GM18868 (cell line): ENCODE results near the gene ASZ1.

Experiments
- ATAC-seq: cut with Tn5 transposase; IDR thresholded peaks from one replicate; pipeline ENCODE4 v1.9.1; 2021; ENCODE audit warnings: mild to moderate bottlenecking, moderate library complexity; ENCODE audit not compliant: unreplicated experiment

ASZ1 gene

GRCh38 chr7:117347962-117348672, 79.2 kb downstream of the ASZ1 start:
- ATAC-seq = peak; percentile 87

DNA sequence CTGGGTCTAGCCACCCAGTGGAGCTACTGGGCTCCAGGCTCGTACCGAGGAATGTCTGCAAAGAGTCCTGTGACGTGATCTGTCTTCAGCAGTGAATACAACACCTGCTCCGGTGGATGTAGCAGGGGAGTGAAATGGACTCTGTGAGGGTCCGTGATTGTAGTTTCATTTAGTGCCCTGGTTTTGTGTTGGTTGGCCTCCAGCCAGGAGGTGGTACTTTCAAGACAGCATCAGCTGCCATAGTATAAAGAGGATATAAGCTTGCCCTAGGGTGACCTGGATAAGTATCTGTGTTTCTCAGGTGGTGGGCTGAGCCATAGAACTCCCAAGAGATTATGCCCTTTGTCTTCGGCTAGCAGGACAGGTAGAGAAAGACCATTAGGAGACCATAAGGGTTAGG, 79.8 kb downstream of the ASZ1 start:
- peak; percentile 42 for ATAC-seq

GRCh38 chr7:117346161-117346560, 81.1 kb downstream of the ASZ1 start:
- ATAC-seq = no peak

DNA sequence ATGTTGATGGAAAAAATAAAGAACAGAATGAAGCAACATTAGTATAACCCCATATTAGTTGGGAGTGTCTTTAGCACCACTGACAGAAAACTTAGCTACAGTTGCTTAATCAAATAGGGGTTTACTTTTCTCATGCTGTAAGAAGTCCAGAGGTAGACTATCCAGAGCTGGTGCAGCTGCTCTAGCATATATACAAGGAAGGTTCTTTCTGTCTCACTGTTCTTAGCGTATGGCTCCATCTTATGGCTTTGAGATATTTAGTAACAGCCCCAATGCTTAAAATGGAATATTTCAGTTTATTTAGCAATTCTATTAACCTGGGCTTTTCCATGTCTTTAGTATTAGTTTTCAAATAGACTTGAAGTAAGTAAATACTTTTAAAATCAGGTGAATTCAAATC, 89.3 kb downstream of the ASZ1 start:
- ATAC-seq = no peak

DNA sequence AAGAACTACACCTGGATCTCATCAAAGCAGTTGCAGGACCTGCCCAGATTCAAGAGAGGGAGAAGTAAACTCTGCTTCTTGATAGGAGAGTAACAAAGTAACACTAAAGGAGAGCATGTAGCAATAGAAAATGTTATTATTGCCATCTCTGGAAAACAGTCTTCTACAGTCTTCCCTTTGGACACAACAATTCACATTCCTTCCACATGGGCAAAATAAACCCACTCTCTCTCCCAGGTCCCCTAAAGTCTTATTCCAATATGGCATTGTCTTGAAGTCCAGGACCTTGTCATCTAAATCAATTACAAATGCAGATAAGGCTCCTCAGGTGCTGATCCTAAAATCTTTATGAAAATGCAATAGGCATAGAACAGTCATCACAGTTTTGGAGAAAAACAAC, 94.1 kb downstream of the ASZ1 start:
- no peak for ATAC-seq

GRCh38 chr7:117332031-117332430, 95.3 kb downstream of the ASZ1 start:
- no peak for ATAC-seq

- no peak for ATAC-seq
Measured at GRCh38 chr7:117325836-117326235, 101.5 kb downstream of the ASZ1 start.

DNA sequence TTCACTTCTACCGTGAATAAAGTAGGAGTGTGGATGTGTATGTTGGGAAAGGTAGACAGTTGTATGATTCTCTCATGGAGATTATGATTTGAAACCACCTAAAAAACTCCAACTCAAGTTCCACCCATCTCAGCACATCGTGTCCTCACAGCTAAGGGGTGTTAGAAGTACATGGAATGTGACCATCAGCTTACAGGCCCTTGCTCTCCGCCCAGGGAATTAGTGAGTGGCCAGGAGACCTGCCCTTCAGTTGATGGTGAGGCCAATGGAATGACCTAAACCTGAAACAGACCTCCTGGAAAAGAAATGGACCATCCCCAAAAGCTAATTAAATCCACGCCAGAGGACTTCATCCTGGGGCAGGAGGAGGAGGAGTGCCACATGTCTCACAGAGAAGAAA, 102.3 kb downstream of the ASZ1 start:
- no peak for ATAC-seq

- peak; percentile 32 for ATAC-seq
Measured at GRCh38 chr7:117323851-117324711, 103.2 kb downstream of the ASZ1 start.

DNA sequence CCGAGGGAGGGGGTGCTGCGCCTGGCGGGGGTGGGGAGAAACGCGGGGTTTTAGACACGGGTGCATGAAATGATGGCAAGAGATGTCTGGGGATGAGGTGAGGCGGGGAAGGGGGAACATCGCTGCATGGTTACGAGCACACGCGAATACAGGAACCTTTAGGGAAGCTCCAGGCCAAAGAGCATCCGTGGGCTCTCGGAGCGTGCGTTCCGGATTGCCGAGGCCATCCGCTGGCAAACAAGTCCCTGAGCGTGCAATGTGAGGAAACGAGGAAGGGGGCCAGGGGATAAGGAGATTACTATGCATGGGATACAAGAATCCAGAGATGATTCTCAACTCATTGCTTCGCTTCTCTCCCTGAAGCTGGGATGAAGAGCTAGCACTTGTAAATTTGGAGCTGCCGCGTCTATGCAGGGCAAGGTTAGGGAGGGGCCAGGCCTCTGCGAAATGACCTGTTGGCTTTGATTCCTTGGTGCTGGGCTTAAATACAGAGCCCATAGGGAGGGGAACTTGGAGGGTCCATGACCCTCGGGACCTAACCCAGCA, 103.9 kb downstream of the ASZ1 start:
- ATAC-seq = peak; percentile 11

- peak; percentile 35 for ATAC-seq
Measured at GRCh38 chr7:117322741-117323304, 104.5 kb downstream of the ASZ1 start, which contains the start of gene WNT2. Gene WNT2, minus strand, starts transcription at chr7:117323058. Its CDS starts 69 bp downstream, at chr7:117322989.

DNA sequence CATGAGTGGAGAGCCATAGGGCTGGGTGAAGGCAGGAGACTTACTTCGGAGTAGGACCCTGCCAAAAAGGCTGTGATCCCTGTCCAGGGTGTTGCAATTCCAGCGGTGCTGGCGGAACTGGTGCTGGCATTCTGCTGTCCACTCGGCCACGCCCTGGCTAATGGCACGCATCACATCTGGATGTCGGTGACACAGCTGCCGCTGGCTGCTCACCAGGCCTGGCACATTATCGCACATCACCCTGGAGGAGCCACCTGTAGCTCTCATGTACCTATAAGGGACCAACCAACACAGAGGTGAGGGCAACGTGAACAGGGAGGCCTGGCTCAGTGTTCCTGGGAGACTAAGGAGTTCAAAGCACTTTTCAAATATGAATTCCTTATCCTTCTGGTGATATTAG, 106.8 kb downstream of the ASZ1 start:
- ATAC-seq = no peak

DNA sequence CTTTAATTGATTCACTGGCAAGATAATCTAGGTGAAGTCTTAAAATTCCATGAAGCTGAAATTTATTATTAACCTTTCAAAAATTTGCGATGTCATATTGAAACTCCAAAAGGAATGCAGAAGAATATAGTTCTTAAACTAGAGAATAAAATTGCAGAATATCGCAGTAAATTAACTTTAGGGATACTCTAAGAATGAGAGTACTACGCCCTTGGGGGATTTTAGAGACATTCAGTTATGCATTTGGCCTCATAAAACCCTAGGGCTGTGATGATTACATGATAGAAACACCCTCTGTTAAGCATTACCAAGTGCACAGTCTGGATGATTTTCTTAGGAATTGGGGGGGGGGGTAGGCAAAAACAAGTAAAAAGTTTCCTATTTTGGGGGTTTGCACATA, 108.1 kb downstream of the ASZ1 start:
- no peak for ATAC-seq

DNA sequence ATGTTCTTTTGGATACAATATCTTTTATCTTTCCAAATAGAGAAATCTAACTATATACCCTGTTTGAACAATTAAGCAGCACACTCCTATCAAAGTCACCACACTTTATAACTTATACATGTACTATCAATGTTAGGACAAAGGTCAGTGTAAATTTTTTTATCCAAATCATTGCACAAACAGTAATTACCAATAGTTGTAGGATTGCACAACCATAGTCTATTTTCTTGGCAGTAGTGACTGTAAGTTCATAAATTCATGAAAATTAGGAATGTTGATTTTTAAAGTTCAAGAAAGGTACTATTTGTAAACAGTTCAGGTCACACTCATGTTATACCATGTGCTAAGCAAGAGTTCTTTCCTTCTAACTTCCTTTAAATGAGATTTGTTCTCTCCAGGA, 113.7 kb downstream of the ASZ1 start:
- ATAC-seq = no peak
